ENCODE measurements around the gene FBXW8.

The FBXW8 gene

DNA sequence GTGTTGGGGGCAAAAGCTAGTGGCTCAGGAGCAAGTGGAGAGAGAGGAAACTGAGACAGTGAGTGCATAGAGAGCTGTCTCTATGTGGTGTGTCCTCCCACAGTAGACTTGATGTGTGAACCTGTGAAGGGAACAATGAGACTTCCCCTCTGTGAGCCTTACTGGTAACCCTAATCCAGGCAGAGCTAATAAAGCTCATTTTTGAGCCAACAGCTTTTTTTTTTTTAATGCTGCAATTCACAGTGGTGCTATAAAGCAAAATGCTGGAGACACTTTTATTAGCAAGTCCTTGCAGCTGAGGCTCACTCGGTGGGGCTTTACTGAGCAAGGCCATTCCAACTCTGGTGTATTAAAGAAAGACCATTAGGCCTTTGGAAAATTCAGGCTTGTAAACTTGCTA is 26.9 kb downstream of the FBXW8 start (continued):
- TF ChIP-seq ZNF777 (tag by site-specific recombination; IDR thresholded peaks at IDR 0.05; ENCODE audit: borderline replicate concordance) (no peak), ZNF514 (tag by site-specific recombination; IDR thresholded peaks at IDR 0.05) (no peak)
- TF ChIP-seq, protein P1, sequence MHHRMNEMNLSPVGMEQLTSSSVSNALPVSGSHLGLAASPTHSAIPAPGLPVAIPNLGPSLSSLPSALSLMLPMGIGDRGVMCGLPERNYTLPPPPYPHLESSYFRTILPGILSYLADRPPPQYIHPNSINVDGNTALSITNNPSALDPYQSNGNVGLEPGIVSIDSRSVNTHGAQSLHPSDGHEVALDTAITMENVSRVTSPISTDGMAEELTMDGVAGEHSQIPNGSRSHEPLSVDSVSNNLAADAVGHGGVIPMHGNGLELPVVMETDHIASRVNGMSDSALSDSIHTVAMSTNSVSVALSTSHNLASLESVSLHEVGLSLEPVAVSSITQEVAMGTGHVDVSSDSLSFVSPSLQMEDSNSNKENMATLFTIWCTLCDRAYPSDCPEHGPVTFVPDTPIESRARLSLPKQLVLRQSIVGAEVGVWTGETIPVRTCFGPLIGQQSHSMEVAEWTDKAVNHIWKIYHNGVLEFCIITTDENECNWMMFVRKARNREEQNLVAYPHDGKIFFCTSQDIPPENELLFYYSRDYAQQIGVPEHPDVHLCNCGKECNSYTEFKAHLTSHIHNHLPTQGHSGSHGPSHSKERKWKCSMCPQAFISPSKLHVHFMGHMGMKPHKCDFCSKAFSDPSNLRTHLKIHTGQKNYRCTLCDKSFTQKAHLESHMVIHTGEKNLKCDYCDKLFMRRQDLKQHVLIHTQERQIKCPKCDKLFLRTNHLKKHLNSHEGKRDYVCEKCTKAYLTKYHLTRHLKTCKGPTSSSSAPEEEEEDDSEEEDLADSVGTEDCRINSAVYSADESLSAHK (tag by site-specific recombination; IDR thresholded peaks at IDR 0.05): peak; percentile 44; the same call in 1 of the 2 replicates
- TF ChIP-seq, protein P2, sequence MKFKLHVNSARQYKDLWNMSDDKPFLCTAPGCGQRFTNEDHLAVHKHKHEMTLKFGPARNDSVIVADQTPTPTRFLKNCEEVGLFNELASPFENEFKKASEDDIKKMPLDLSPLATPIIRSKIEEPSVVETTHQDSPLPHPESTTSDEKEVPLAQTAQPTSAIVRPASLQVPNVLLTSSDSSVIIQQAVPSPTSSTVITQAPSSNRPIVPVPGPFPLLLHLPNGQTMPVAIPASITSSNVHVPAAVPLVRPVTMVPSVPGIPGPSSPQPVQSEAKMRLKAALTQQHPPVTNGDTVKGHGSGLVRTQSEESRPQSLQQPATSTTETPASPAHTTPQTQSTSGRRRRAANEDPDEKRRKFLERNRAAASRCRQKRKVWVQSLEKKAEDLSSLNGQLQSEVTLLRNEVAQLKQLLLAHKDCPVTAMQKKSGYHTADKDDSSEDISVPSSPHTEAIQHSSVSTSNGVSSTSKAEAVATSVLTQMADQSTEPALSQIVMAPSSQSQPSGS (tag by site-specific recombination; IDR thresholded peaks at IDR 0.05; ENCODE audit: low read depth): no peak

DNA sequence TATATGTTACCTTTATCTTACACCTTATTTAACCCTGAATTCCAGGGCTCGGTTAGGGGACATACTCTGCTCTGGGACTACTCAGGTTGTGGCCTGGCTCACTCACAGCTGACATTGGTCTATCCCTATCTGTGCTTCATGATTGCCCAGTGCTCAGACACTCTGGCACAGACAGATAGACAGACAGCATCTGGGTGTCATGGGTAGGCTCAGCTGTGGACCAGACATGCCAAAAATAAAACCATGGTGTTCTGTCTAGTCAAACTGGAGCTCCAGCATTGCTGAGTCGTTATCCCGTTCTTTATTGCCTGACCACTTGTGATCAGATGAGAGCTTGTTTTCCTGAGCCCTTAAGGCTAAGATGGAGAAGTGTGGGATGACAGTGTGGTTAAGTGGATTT is 29.0 kb downstream of the FBXW8 start:
- Histone ChIP-seq H3K27ac (ENCODE audit: extremely low read depth, low read depth, low read length) (no peak overlapping the region), H3K4me1 (ENCODE audit: control insufficient read depth, insufficient read depth, low read length) (no peaks in the 10 kb centered on the region), H3K4me3 (ENCODE audit: low read depth, low read length) (no peak overlapping the region), H3K9me3 (ENCODE audit: control insufficient read depth, insufficient read depth, low read depth, low read length) (no peaks in the 10 kb centered on the region), H3K36me3 (ENCODE audit: control insufficient read depth in 2 of 2, insufficient read depth in 1 of 2, low read length in 2 of 2) (peaks cover 8 to 16% of the 10 kb centered on the region in 2 experiments)
- POLR2A ChIA-PET: no interaction called here
- CTCF ChIA-PET: interaction anchor here (1.7 kb wide), 1 partner anchor 18 kb away, joined by 7 read pairs; no protein-coding TSS in a partner anchor
- TF ChIP-seq, protein P3, sequence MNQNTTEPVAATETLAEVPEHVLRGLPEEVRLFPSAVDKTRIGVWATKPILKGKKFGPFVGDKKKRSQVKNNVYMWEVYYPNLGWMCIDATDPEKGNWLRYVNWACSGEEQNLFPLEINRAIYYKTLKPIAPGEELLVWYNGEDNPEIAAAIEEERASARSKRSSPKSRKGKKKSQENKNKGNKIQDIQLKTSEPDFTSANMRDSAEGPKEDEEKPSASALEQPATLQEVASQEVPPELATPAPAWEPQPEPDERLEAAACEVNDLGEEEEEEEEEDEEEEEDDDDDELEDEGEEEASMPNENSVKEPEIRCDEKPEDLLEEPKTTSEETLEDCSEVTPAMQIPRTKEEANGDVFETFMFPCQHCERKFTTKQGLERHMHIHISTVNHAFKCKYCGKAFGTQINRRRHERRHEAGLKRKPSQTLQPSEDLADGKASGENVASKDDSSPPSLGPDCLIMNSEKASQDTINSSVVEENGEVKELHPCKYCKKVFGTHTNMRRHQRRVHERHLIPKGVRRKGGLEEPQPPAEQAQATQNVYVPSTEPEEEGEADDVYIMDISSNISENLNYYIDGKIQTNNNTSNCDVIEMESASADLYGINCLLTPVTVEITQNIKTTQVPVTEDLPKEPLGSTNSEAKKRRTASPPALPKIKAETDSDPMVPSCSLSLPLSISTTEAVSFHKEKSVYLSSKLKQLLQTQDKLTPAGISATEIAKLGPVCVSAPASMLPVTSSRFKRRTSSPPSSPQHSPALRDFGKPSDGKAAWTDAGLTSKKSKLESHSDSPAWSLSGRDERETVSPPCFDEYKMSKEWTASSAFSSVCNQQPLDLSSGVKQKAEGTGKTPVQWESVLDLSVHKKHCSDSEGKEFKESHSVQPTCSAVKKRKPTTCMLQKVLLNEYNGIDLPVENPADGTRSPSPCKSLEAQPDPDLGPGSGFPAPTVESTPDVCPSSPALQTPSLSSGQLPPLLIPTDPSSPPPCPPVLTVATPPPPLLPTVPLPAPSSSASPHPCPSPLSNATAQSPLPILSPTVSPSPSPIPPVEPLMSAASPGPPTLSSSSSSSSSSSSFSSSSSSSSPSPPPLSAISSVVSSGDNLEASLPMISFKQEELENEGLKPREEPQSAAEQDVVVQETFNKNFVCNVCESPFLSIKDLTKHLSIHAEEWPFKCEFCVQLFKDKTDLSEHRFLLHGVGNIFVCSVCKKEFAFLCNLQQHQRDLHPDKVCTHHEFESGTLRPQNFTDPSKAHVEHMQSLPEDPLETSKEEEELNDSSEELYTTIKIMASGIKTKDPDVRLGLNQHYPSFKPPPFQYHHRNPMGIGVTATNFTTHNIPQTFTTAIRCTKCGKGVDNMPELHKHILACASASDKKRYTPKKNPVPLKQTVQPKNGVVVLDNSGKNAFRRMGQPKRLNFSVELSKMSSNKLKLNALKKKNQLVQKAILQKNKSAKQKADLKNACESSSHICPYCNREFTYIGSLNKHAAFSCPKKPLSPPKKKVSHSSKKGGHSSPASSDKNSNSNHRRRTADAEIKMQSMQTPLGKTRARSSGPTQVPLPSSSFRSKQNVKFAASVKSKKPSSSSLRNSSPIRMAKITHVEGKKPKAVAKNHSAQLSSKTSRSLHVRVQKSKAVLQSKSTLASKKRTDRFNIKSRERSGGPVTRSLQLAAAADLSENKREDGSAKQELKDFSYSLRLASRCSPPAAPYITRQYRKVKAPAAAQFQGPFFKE (tag by site-specific recombination; IDR thresholded peaks at IDR 0.05; ENCODE audit: borderline replicate concordance): no peak
- TF ChIP-seq TCF7L2 (IDR thresholded peaks at IDR 0.05; ENCODE audit: borderline replicate concordance, low read depth, low read length) (no peak), ZNF664 (tag by site-specific recombination; IDR thresholded peaks at IDR 0.05) (no peak), ZBTB17 (tag by site-specific recombination; IDR thresholded peaks at IDR 0.05) (no peak), ZNF221 (tag by site-specific recombination; IDR thresholded peaks at IDR 0.05; ENCODE audit: borderline replicate concordance) (no peak)
- TF ChIP-seq, protein P4, sequence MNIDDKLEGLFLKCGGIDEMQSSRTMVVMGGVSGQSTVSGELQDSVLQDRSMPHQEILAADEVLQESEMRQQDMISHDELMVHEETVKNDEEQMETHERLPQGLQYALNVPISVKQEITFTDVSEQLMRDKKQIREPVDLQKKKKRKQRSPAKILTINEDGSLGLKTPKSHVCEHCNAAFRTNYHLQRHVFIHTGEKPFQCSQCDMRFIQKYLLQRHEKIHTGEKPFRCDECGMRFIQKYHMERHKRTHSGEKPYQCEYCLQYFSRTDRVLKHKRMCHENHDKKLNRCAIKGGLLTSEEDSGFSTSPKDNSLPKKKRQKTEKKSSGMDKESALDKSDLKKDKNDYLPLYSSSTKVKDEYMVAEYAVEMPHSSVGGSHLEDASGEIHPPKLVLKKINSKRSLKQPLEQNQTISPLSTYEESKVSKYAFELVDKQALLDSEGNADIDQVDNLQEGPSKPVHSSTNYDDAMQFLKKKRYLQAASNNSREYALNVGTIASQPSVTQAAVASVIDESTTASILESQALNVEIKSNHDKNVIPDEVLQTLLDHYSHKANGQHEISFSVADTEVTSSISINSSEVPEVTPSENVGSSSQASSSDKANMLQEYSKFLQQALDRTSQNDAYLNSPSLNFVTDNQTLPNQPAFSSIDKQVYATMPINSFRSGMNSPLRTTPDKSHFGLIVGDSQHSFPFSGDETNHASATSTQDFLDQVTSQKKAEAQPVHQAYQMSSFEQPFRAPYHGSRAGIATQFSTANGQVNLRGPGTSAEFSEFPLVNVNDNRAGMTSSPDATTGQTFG (tag by site-specific recombination; IDR thresholded peaks at IDR 0.05; ENCODE audit: borderline replicate concordance): no peak

DNA sequence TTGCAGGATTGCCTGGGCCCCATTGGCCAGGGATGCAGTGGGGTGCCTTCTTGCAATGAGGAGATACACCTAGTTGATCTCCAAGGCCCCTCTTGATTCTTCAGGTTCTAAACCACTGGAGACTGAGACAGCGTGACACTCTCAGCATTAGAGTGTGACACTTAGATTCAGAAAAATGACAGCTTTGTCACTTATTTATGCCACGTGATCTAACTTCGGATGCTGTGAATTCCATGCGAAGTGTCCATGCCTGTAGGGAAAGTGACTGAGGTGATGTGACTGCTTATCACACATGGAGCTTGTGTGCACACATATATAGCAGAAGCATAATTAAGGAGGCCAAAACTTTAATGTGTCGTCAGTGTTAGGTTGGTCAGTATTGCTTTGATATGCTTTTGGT is 30.4 kb downstream of the FBXW8 start:
- Histone ChIP-seq H3K36me3 (ENCODE audit: control insufficient read depth in 2 of 2, insufficient read depth in 1 of 2, low read length in 2 of 2) (peaks cover 8 to 25% of the 10 kb centered on the region in 2 experiments), H3K9me3 (ENCODE audit: control insufficient read depth, insufficient read depth, low read depth, low read length) (no peaks in the 10 kb centered on the region), H3K4me3 (ENCODE audit: low read depth, low read length) (no peak overlapping the region), H3K27ac (ENCODE audit: extremely low read depth, low read depth, low read length) (no peak overlapping the region), H3K4me1 (ENCODE audit: control insufficient read depth, insufficient read depth, low read length) (no peaks in the 10 kb centered on the region)
- TF ChIP-seq SP7 (tag by site-specific recombination; IDR thresholded peaks at IDR 0.05) (no peak), BCL11B (tag by site-specific recombination; IDR thresholded peaks at IDR 0.05; ENCODE audit: low read depth) (no peak), ZFHX2 (tag by site-specific recombination; conservative IDR thresholded peaks at IDR 0.05) (no peak), GLI2 (tag by site-specific recombination; IDR thresholded peaks at IDR 0.05; ENCODE audit: borderline replicate concordance, low read depth) (no peak), ZNF621 (tag by site-specific recombination; IDR thresholded peaks at IDR 0.05) (no peak)
- TF ChIP-seq, protein P2 (tag by site-specific recombination; IDR thresholded peaks at IDR 0.05; ENCODE audit: low read depth): no peak
- TF ChIP-seq, protein P5, sequence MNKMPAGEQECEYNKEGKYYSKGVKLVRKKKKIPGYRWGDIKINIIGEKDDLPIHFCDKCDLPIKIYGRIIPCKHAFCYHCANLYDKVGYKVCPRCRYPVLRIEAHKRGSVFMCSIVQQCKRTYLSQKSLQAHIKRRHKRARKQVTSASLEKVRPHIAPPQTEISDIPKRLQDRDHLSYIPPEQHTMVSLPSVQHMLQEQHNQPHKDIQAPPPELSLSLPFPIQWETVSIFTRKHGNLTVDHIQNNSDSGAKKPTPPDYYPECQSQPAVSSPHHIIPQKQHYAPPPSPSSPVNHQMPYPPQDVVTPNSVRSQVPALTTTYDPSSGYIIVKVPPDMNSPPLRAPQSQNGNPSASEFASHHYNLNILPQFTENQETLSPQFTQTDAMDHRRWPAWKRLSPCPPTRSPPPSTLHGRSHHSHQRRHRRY (tag by site-specific recombination; IDR thresholded peaks at IDR 0.05): no peak
- ChIA-PET CTCF (no interaction called here), POLR2A (no interaction called here)
